Immature natural killer cell (primary cell): ENCODE measurements around the gene PIGS. TPM values are rescaled to one million over a fixed set of nuclear protein-coding genes. Genes with fewer than 3 reads are reported as not detected.
A peak's percentile ranks its signal among the peaks of the same experiment; 100 is the strongest.

Experiments
- DNase-seq, 3 donors: peaks; one replicate each; pipeline ENCODE4 v3.0.0; 2022; ENCODE audit warnings: mixed read lengths in 1 of 3
- H3K27ac Mint-ChIP-seq, 6 donors: one replicate each; pipeline ENCODE4 v1.8.0; 2020; ENCODE audit warnings: mixed read lengths in 6 of 6, mild to moderate bottlenecking in 5 of 6, inconsistent platforms in 4 of 6, moderate library complexity in 3 of 6
- H3K27me3 Mint-ChIP-seq, 3 donors: one replicate each; pipeline ENCODE4 v1.8.0; 2020 to 2021; ENCODE audit warnings: low read depth in 3 of 3, mild to moderate bottlenecking in 3 of 3, mixed read lengths in 3 of 3, moderate library complexity in 3 of 3, inconsistent platforms in 1 of 3
- H3K36me3 Mint-ChIP-seq, 3 donors: one replicate each; pipeline ENCODE4 v1.8.0; 2020; ENCODE audit warnings: mixed read lengths in 3 of 3, inconsistent platforms in 2 of 3, mild to moderate bottlenecking in 2 of 3
- H3K4me1 Mint-ChIP-seq, 2 donors: one replicate each; pipeline ENCODE4 v1.8.0; 2020; ENCODE audit warnings: inconsistent platforms in 2 of 2, mild to moderate bottlenecking in 2 of 2, mixed read lengths in 2 of 2, moderate library complexity in 1 of 2
- H3K4me3 Mint-ChIP-seq, 5 donors: one replicate each; pipeline ENCODE4 v1.8.0; 2020; ENCODE audit warnings: mild to moderate bottlenecking in 5 of 5, mixed read lengths in 5 of 5, inconsistent platforms in 3 of 5, moderate library complexity in 3 of 5
- H3K9me3 Mint-ChIP-seq, 6 donors: one replicate each; pipeline ENCODE4 v1.8.0; 2020; ENCODE audit warnings: mild to moderate bottlenecking in 6 of 6, mixed read lengths in 6 of 6, inconsistent platforms in 4 of 6, moderate library complexity in 3 of 6
- polyA plus RNA-seq, 3 donors: library from polyadenylated mRNA; unstranded; fragments of 300-500 nt; fragmentation: Illumina TruSeq; gene quantifications; one replicate each; pipeline ENCODE4 v1.2.3, GENCODE V29; 2021

Gene PIGS
- polyA plus RNA-seq, 3 donors from 2014 or later, result 71.7 to 135 (median 96.8) TPM

- Mint-ChIP-seq H3K4me1 (no peaks in the 10 kb centered on the region), H3K27ac (no peak overlapping the region), H3K4me3 (no peak overlapping the region), H3K36me3 (peaks cover 0 to 4% (median 0%) of the 10 kb centered on the region in 3 donors), H3K9me3 (no peaks in the 10 kb centered on the region), H3K27me3 (peaks cover 0 to 1% (median 0%) of the 10 kb centered on the region in 3 donors)
- no peak for DNase-seq
Observed at GRCh38 chr17:28541439-28541838, 29.9 kb downstream of the PIGS start.

- Mint-ChIP-seq H3K4me3 (no peak overlapping the region), H3K27me3 (peaks cover 0 to 1% (median 0%) of the 10 kb centered on the region in 3 donors), H3K4me1 (no peaks in the 10 kb centered on the region), H3K36me3 (no peaks in the 10 kb centered on the region), H3K9me3 (no peaks in the 10 kb centered on the region), H3K27ac (peak overlapping the region in 1 of 6 donors; percentile 33)
- no peak for DNase-seq
Observed at GRCh38 chr17:28540231-28540630, 31.1 kb downstream of the PIGS start.

GRCh38 chr17:28538296-28538895 is 32.9 kb downstream of the PIGS start:
- DNase-seq, result no peak
- Mint-ChIP-seq H3K4me1 (no peaks in the 10 kb centered on the region), H3K27ac (no peak overlapping the region), H3K9me3 (no peaks in the 10 kb centered on the region), H3K36me3 (no peaks in the 10 kb centered on the region), H3K4me3 (no peak overlapping the region), H3K27me3 (peaks cover 0 to 2% (median 1%) of the 10 kb centered on the region in 3 donors)

GRCh38 chr17:28537219-28537610 is 34.1 kb downstream of the PIGS start:
- Mint-ChIP-seq H3K36me3 (no peaks in the 10 kb centered on the region), H3K4me1 (no peaks in the 10 kb centered on the region), H3K27ac (no peak overlapping the region), H3K4me3 (no peak overlapping the region), H3K27me3 (peaks cover 0 to 2% (median 1%) of the 10 kb centered on the region in 3 donors), H3K9me3 (no peaks in the 10 kb centered on the region)
- no peak for DNase-seq

GRCh38 chr17:28536532-28537218 is 34.6 kb downstream of the PIGS start:
- no peaks in the 10 kb centered on the region for H3K36me3 Mint-ChIP-seq
- no peak for DNase-seq
- H3K27me3 Mint-ChIP-seq, result peaks cover 0 to 2% (median 1%) of the 10 kb centered on the region in 3 donors
- no peaks in the 10 kb centered on the region for H3K9me3 Mint-ChIP-seq
- no peaks in the 10 kb centered on the region for H3K4me1 Mint-ChIP-seq
- no peak overlapping the region for H3K27ac Mint-ChIP-seq
- H3K4me3 Mint-ChIP-seq, result no peak overlapping the region

- Mint-ChIP-seq H3K27ac (no peak overlapping the region), H3K36me3 (no peaks in the 10 kb centered on the region), H3K4me1 (no peaks in the 10 kb centered on the region), H3K27me3 (peaks cover 0 to 2% (median 0%) of the 10 kb centered on the region in 3 donors), H3K9me3 (no peaks in the 10 kb centered on the region), H3K4me3 (no peak overlapping the region)
- no peak for DNase-seq
Observed at GRCh38 chr17:28534740-28535375, 36.5 kb downstream of the PIGS start.

- DNase-seq, result no peak
- H3K27ac Mint-ChIP-seq, result no peak overlapping the region
- no peaks in the 10 kb centered on the region for H3K36me3 Mint-ChIP-seq
- no peak overlapping the region for H3K4me3 Mint-ChIP-seq
- H3K9me3 Mint-ChIP-seq, result no peaks in the 10 kb centered on the region
- peaks cover 0 to 2% (median 0%) of the 10 kb centered on the region in 3 donors for H3K27me3 Mint-ChIP-seq
- H3K4me1 Mint-ChIP-seq, result no peaks in the 10 kb centered on the region
Observed at GRCh38 chr17:28533091-28533807, 38.1 kb downstream of the PIGS start.

- peaks cover 0 to 1% (median 0%) of the 10 kb centered on the region in 6 donors for H3K9me3 Mint-ChIP-seq
- no peaks in the 10 kb centered on the region for H3K36me3 Mint-ChIP-seq
- no peaks in the 10 kb centered on the region for H3K4me1 Mint-ChIP-seq
- peaks cover 0 to 2% (median 0%) of the 10 kb centered on the region in 3 donors for H3K27me3 Mint-ChIP-seq
- no peak overlapping the region for H3K27ac Mint-ChIP-seq
- no peak overlapping the region for H3K4me3 Mint-ChIP-seq
- DNase-seq, result no peak
Observed at GRCh38 chr17:28532050-28532960, 39.0 kb downstream of the PIGS start.

- Mint-ChIP-seq H3K27ac (no peak overlapping the region), H3K4me3 (no peak overlapping the region), H3K36me3 (no peaks in the 10 kb centered on the region), H3K27me3 (peaks cover 0 to 2% (median 0%) of the 10 kb centered on the region in 3 donors), H3K9me3 (peaks cover 0 to 1% (median 0%) of the 10 kb centered on the region in 6 donors), H3K4me1 (no peaks in the 10 kb centered on the region)
- no peak for DNase-seq
Observed at GRCh38 chr17:28530926-28531325, 40.4 kb downstream of the PIGS start.

- DNase-seq, result no peak
- H3K4me1 Mint-ChIP-seq, result no peaks in the 10 kb centered on the region
- no peak overlapping the region for H3K4me3 Mint-ChIP-seq
- no peaks in the 10 kb centered on the region for H3K36me3 Mint-ChIP-seq
- peaks cover 0 to 2% (median 1%) of the 10 kb centered on the region in 3 donors for H3K27me3 Mint-ChIP-seq
- H3K27ac Mint-ChIP-seq, result no peak overlapping the region
- peaks cover 0 to 1% (median 0%) of the 10 kb centered on the region in 6 donors for H3K9me3 Mint-ChIP-seq
Observed at GRCh38 chr17:28530250-28530649, 41.1 kb downstream of the PIGS start.

GRCh38 chr17:28529013-28529400 is 42.3 kb downstream of the PIGS start:
- Mint-ChIP-seq H3K4me3 (no peak overlapping the region), H3K27ac (no peak overlapping the region), H3K27me3 (peaks cover 0 to 2% (median 1%) of the 10 kb centered on the region in 3 donors), H3K36me3 (no peaks in the 10 kb centered on the region), H3K9me3 (peaks cover 0 to 1% (median 0%) of the 10 kb centered on the region in 6 donors), H3K4me1 (no peaks in the 10 kb centered on the region)
- no peak for DNase-seq

- H3K27me3 Mint-ChIP-seq, result peaks cover 0 to 2% (median 1%) of the 10 kb centered on the region in 3 donors
- DNase-seq, result no peak
- no peak overlapping the region for H3K27ac Mint-ChIP-seq
- no peak overlapping the region for H3K4me3 Mint-ChIP-seq
- no peaks in the 10 kb centered on the region for H3K4me1 Mint-ChIP-seq
- H3K36me3 Mint-ChIP-seq, result no peaks in the 10 kb centered on the region
- H3K9me3 Mint-ChIP-seq, result peaks cover 0 to 1% (median 0%) of the 10 kb centered on the region in 6 donors
Observed at GRCh38 chr17:28528327-28529012, 42.9 kb downstream of the PIGS start.
